HG02678 (cell line): Measurements from ENCODE around the gene CPM.

Source experiments
- ATAC-seq: cut with Tn5 transposase; IDR thresholded peaks from one replicate; pipeline ENCODE4 v1.9.1; 2021; ENCODE audit warnings: mild to moderate bottlenecking, moderate library complexity; ENCODE audit not compliant: unreplicated experiment

CPM gene

DNA sequence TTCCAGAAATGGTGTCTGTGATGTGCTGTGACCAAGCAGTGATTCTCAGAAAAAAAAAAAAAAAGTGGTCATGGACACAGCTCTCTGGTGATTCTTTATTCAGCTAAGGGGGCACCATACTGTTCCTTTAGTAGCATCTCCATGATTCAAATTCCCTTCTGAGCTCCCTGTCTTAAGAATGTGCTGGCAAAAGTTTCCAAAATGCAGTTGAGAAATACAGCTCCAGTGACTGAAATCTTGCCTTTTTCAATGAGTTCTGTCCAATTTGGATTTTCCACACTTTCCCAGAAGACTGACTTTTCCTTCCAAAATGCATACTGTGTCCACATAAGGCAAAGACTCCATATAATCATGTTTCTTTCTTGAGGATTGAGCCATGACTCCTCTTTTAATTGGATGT, 24.3 kb upstream of the CPM start:
- no peak for ATAC-seq

DNA sequence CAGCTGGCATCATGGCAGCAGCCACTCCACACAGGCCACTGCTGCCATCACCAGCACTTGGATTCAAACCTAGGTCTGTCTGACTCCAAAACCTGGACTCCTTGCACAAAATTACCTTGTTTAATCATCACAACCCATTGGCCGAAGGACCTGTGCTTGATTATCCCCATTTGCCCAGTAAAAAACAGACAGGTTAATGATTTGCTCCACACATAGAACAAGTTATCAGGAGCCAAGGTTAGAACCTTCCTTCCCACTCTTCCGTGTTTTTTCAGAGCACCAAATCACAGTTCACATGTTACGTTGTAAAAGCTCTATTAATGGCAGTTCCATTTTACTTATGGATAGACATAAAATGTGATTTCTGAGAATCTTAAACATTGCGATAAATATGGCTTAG, 23.5 kb upstream of the CPM start:
- ATAC-seq, result no peak

DNA sequence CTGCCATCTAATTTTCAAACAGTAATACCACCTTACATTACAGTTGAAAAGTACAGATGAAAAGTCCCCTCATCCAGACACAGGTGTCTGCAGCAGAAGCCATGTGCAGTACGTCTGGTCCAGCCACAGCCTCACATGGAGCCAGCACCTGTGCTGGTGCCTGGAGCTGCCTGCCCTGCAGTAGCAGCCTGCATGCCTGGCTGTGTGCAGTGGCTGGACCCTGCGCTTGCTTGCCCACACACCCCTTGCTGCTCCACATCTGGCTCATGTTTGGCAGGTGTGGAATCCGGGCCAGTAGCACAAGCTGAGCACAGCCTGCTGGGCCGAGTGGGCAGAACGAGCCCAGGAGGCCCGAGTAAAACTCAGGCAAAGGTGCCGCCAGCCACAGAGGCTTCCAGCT, 21.8 kb upstream of the CPM start:
- ATAC-seq, result no peak

DNA sequence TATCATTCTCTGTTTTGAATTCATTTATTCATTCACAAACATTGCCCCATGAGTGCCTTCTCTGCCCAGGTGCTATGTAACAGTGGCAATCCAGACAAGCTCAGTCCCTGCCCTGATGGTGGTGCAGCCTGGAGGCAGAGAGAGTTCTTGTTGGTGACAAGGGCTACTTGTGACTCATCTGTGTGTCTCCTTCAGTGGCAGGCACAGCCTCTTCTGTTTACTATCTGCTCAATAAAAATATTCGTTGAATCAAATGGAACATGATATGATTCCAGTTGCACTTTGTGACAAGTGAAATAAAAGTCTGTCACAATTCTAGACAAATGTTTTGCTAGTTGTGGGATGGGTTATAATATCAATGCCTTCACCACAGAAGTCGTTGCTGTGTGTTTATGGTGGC, 20.6 kb upstream of the CPM start:
- ATAC-seq, result no peak

DNA sequence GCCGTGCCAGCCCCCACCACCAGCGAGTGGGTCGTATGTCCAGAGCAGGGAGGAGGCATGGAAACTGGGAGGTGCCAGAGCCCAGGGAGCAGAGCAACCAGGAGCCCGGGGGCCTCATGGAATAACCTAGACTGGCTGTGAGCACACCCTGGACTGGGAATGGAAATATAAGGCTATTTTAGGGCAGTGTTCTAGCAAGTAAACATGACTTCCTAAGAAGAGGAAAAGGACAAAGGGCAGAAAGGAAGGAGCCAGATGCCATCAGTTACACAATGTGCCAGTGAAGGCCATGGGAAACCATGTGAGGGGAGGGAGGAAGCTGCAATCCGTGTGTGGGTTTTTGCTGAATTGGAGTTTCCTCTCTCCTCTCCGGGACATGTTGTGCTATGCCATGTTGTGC, 18.7 kb upstream of the CPM start:
- ATAC-seq, result no peak

DNA sequence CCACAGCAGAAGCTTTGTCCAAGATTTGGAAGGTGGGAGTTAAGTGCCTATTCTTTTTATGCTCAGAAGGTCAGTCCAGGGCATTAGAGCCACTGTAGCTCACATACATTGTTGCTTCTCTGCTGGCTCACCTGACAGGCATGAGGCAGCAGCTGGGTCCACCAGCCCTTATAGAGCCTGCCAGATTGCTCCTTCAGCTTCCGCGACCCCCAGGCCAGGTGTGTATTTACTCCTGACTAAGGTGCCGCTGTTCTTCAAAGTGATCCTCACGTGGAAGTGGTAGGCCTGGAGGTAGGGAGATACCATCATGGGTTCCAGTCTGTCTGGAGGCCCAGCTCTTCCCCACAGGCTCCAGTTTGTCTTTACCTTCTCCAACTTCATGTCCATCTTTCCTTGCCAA, 17.5 kb upstream of the CPM start:
- no peak for ATAC-seq

DNA sequence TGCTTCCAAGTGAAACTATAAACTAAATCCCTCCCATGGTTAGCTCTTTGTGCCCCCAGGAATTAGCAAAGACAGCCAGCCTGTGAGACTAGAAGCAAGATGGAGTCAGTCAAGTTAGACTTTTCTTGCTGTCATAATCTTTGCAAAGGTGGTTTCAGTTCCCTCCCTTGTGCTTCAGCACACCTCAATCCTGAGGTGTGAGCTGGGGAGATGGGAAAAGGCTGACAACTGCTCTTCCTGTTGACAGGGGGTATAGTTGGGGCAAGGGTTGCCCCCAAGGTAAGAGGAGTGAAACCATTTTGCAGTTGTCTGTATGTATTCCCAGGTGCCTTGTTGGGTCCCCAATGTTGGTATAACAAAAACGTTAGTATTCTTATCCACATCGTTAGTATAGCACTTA, 12.3 kb upstream of the CPM start:
- ATAC-seq, result no peak

DNA sequence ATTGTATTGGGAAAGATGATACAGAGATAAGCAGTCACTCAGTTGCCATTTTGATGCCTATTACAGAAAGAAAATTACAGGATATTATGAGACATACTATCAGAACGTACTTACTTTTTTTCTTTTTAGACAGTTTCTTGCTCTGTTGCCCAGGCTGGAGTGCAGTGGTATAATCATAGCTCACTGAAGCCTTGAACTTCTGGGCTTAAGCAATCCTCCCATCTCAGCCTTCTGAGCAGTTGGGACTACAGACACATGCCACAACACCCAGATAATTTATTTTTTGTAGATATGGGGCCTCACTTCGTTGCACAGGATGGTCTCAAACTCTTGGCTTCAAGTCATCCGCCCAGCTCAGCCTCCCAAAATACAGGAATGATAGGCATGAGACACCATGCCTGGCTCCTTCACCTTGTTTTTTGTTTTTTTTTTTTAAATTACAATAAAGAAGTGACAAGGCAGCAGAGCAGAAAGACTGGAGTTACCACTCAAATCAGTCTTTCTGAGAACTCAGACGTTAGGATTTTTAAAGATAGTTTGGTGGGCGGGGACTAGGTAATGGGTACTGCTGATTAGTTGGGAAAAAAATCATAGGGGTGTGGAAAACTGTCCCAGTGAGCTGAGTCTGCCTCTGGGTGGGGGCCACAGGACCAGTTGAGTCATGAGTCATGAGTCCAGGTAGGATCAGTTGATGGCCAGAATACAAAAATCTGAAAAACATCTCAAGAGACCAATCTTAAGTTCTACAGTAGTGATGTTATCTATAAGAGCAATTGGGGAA, 11.5 kb upstream of the CPM start:
- ATAC-seq, result no peak

DNA sequence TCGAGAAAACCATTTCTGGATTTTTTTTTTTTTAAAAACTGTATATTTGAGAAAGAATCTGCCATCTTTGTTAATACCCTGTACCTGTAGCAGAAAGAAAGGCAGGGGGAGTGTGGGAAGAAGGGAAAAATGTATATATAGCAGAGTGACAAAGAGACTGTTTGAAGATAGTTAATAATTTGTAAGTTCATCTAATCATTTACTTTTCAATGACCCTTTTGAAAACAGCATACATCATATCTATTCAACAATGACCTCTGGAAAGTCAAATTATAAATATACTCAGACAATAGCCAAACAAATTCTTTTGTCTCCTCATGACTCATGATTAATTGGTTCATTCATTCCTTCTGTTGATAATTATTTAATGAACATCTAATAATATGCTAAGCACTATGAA, 10.9 kb upstream of the CPM start:
- ATAC-seq, result no peak

DNA sequence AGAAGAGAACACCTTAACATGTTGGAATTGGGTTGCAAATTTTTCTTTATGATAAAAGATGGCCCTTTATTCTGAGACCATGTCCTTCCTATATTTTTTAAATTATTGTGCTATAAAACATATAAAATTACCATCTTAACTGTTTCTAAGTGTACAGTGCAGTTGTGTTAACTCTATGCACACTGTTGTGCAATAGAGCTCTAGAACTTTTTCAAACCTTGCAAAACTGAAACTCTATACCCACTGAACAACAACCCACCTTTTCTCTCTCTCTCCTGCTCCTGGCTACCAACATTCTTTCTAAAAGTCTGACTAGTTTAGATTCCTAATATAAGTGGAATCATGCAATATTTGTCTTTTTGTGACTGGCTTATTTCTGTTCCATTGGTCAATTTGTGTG, 7.8 kb upstream of the CPM start:
- ATAC-seq, result no peak

DNA sequence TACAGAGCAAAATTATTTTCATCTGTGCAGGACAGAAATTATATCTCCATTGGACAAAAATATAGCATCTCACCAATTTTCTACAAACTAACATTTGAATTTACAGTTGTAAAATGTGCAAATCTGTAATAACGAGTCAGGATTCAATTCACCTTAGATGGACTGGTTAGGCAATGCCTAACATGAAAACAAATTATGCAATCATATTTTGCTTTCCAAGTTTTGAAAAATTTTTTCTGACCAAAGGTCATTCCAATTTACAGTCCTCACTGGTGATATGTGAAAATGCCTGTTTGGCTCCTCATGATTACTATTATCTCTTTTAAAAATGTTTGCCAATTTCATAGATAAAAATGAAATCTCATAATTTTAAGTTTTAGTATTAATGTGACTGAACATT, 6.5 kb upstream of the CPM start:
- ATAC-seq, result no peak

DNA sequence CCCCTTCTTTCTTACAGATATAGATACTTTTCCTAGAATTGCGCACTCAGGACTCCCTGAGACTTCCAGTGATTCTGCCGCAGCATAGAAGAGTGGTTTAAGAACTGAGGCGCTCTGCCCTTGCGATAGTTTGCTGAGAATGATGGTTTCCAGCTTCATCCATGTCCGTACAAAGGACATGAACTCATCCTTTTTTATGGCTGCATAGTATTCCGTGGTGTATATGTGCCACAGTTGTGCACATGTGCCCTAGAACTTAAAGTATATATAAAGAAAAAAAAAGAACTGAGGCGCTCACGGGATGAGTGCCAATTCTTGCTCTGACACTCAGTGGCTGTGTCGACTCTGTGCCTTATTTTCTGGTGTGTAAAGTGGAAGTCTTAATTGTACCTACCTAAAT, 1.4 kb upstream of the CPM start:
- no peak for ATAC-seq

DNA sequence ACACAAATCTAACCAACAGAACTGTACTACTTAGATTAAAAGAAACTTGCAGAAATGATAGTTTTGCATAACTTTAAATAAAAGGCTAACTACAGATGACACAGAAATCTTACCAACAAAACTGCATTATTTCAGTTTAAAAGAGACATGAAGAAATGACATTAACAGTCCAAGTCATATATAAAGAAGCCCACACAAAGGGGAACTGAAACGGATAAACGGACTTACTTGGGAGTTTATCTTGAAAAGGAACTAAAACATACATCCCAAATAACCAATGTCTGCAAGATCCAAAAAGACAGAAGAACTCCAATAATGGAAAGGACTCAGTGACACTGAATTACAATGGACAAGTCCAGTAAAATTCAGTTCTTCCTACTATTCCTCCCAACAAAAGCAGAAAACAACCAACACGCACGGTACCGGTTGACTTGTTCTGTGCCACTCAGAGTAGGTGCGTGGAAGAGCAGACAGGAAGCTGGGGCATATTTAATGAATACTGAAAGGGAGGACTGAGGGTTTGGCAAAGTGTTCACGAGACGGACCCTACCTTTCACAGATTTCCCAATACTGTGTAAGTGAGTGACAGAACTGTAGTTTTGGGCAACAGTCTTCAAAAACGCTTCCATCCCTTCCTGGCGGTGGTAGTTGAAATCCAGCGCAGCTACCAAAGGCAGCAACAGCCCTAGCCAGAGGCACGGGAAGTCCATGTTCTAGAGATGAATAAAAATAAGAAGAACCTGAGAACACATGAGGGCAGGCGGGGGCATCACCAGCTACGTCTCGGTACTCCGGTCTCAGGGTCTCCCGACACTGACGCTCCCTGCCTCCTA, 627 bp downstream of the CPM start:
- ATAC-seq, result peak; percentile 41

DNA sequence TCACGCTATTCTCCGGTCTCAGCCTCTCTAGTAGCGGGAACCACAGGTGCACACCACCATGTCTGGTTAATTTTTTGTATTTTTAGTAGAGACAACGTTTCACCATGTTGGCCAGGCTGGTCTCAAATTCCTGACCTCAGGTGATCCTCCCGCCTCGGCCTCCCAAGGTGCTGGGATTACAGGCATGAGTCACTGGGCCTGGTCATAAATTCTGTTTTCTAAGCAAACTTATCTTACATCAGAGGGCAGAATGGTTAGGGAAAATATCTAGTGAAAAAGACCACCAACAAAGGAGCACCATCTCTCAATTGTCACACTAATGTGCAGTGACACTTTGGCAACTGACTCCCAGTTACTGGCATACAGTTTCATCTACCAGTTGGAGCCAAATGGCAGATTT, 2.8 kb downstream of the CPM start:
- ATAC-seq, result no peak

DNA sequence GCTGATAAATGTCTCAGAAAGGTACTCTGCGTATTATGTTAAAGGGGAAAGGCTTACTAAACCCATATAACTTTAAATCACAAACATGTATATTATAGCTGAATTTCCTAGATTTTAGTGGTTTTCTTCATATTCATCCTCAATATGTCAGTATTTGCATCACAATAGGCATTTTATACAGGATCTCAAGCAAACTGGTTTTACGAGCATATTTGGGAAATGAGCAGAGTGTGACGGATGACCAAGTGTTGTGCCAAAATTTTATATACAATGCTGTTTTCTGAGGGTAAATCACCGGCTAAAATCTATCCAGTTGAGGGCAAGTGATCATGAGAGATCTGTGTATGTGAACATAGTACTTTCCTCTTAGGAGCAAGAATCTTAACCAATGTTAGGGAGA, 8.4 kb downstream of the CPM start:
- ATAC-seq, result no peak

DNA sequence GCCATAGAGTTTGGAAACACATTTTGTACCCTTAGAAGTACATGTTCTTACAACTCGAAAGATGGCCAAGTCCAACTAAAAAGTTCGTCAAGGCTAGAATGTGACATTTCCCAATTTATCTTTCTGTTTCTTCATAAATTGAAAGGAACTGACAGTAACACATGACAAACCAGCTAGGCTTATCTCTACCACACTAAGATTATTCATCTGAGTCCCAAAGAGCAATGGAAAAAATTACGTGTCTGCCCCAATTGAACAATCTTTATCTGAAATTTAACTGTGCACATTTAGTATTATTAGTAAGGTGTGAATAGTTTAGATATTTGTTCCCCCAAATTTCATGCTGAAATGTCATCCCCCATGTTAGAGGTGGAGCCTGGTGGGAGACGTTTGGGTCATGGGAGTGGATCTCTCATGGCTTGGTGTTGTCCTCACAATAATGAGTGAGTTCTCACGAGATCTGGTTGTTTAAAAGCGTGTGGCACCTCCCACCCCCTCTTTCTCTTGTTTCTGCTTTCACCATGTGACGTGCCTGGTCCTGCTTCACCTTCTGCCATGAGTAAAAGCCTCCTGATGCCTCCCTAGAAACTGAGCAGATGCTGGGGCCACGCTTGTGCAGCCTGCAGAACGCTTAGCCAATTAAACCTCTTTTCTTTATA, 13.3 kb downstream of the CPM start:
- no peak for ATAC-seq

DNA sequence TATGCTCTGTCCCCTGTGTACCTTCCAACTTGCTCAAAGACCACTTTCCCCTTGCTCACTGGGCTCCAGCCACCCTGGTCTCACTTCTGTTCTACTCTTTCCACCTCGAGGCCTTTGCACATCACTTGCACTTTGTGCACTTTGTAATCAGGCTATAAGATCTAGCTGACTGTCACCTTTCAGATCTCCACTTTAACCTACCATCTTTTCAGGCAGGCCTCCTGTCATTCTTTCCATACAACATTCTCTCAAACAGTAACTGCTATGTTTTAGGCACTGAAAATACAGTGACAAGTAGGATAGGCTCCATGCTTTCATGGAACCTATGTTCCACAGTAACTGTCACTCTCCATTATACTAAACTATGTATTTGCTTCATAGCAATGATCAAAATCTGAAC, 14.0 kb downstream of the CPM start:
- ATAC-seq, result no peak

DNA sequence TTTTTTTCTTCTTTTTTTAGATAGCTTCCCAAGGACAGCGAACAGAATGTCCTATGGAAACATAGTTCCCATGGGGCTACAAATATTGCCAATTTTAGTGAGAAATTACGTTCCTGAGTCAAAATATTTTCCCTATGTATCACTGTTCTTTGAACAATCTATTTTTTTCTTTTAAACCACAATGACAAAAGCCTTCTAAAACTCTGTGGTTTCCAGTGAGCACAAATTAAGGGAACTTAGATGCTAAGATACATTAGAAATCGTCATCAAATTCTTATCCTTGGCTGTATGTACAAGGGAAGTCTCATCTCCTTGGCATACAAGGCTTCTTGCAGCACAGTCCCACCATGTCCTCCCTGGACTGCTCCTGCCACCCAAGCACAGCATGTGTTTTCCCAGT, 17.9 kb downstream of the CPM start:
- ATAC-seq, result no peak

DNA sequence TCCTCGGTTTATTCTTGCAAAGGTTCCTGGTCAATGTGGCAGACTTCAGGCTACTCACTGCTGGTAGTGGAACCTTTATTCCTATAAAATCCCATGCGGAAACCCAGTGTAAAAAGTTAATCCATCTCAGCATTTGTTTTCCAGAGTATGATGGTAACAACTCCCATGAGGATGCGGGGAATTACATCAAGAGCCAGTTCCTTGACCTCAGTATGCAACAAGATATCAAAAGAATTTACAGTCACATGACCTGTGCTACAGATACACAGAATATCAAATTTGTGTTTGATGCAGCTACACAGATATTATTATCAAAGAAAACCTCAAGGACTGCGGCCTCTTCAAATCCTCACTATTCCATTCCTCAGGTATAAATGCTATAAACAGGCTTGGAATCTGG, 19.3 kb downstream of the CPM start:
- no peak for ATAC-seq

DNA sequence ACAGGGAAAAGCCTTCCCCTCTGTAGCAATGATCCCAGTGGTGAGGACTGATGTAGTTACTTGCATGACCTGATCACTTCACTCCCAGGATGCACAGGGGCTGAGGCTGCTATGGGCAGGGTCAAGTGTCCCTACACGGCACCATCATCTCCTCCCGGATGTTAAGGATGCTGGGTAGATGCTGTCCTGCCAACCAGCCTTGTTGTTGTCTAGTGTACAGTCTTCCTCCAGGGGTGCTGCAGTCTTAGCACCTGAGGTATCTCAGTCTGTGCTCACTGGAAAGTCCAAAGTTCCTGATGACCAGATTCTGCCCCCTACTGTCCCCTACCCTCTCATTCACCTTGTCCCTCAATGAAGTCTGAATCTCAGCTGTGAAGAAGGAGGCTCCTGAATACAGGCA, 20.1 kb downstream of the CPM start:
- ATAC-seq, result no peak

DNA sequence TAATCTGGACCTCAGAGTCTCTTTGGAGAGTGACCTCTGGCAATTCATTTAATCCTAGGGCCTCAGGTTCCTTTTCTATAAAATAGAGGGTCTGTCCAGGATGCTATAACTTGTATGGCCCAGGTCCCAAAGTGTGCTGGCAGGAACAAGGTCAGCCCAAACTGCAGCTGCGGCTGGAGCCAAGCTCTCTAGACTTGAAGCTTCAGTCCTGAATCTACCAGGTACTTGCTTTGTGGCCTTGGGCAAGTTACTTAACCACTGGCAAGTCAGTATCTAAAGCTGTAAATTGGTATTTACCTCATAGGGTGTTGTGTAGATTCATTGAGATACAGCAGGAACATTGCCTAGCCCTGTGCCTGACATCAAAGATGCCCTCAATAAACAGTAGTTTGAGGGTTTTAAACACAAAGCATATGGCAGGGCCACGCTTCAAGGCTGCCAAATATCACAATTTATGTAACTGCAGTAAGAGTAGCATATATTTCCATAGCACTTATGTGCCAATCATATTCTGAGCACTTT, 21.7 kb downstream of the CPM start:
- ATAC-seq, result no peak

DNA sequence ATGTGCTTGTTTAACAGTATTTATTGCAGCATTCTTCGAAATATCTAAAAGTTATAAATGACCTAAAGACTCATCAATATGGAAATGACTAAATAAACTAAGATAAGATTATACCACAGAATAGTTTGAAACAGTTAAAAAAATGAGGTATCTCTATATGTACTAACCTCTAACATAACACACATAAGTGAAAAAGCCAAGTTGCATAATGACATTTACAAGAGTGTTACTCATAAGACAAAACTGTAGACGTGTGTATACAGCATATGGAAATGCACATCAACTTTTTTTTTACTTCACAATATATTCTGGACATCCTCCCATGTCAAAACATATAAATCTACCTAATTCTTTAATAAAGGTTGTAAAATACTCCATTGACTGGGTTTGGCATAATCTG, 22.8 kb downstream of the CPM start:
- no peak for ATAC-seq
